ENCODE results near the gene IGF2. TPM values are rescaled to one million over a fixed set of nuclear protein-coding genes. Genes with fewer than 3 reads are reported as not detected.
A peak's percentile ranks its signal among the peaks of the same experiment; 100 is the strongest.

Gene IGF2
- total RNA-seq, 1 donor from 2014 or later = 711 TPM

DNA sequence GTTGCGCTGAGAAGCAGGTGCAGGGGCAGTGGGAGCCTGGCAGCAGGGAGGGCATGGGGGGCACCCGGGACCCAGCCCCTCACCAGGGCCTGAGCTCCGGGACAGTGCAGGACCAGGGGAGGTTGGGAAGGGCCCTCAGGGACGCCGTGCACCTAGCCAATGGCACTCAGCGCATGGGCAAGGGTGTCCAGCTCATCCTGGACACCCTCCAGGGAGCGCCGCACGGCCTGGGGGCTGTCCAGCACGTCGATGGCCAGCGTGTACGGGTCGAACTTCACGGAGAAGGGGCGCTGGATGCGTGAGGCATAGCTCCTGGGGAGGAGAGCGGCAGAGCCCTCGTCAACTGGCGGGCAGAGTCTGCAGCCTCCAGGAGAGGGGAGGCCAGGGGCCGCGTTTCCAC is 24.9 kb upstream of the IGF2 start:
- Histone ChIP-seq H3K9ac (ENCODE audit: low read depth in 1 of 3, low read length in 3 of 3) (no peak overlapping the region), H3K4me1 (ENCODE audit: control insufficient read depth in 3 of 3, insufficient read depth in 3 of 3, low read length in 3 of 3) (no peaks in the 10 kb centered on the region), H3K27me3 (ENCODE audit: control insufficient read depth in 3 of 3, insufficient read depth in 3 of 3, low read length in 3 of 3) (peaks cover 29 to 63% (median 63%) of the 10 kb centered on the region in 3 donors), H3K27ac (ENCODE audit: low read depth, low read length) (no peak overlapping the region), H3K36me3 (ENCODE audit: control insufficient read depth in 3 of 3, insufficient read depth in 3 of 3, low read length in 3 of 3) (no peaks in the 10 kb centered on the region), H3K9me3 (ENCODE audit: control insufficient read depth in 3 of 3, low read length in 3 of 3) (no peaks in the 10 kb centered on the region), H3K4me3 (ENCODE audit: low read length in 3 of 3) (no peak overlapping the region)

DNA sequence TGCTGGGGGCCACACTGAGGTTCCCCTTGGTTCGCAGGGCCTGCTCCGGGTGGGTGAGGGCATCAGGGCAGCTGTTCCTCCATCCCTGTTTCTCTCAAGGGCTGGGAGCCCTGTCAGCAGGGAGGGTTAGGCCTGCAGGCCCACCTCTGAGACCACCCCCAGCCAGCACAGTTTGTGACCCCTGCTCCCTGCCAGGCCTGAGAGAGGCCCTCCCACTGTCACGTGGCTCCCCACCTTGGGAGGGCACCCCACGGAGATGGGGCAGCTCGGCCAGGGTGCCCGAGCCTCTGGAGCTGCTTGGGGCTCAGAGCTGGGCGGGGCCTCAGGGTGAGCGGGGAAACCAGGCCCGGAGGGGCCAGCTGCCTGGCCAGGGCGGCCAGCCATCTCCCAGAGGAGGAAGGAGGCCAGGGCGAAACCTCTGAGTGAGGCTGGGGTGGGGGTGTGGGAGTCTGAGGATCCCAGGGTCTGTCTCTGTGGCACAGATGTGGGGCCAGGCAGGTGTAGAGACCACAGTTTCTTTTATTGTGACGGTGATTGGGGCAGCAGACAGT is 24.3 kb upstream of the IGF2 start:
- H3K36me3 ChIP-seq (ENCODE audit: control insufficient read depth in 3 of 3, insufficient read depth in 3 of 3, low read length in 3 of 3) = no peaks in the 10 kb centered on the region
- H3K4me3 ChIP-seq (ENCODE audit: low read length in 3 of 3) = no peak overlapping the region
- peaks cover 29 to 59% (median 58%) of the 10 kb centered on the region in 3 donors for H3K27me3 ChIP-seq (ENCODE audit: control insufficient read depth in 3 of 3, insufficient read depth in 3 of 3, low read length in 3 of 3)
- H3K27ac ChIP-seq (ENCODE audit: low read depth, low read length) = no peak overlapping the region
- H3K9me3 ChIP-seq (ENCODE audit: control insufficient read depth in 3 of 3, low read length in 3 of 3) = no peaks in the 10 kb centered on the region
- no peaks in the 10 kb centered on the region for H3K4me1 ChIP-seq (ENCODE audit: control insufficient read depth in 3 of 3, insufficient read depth in 3 of 3, low read length in 3 of 3)
- H3K9ac ChIP-seq (ENCODE audit: low read depth in 1 of 3, low read length in 3 of 3) = no peak overlapping the region

DNA sequence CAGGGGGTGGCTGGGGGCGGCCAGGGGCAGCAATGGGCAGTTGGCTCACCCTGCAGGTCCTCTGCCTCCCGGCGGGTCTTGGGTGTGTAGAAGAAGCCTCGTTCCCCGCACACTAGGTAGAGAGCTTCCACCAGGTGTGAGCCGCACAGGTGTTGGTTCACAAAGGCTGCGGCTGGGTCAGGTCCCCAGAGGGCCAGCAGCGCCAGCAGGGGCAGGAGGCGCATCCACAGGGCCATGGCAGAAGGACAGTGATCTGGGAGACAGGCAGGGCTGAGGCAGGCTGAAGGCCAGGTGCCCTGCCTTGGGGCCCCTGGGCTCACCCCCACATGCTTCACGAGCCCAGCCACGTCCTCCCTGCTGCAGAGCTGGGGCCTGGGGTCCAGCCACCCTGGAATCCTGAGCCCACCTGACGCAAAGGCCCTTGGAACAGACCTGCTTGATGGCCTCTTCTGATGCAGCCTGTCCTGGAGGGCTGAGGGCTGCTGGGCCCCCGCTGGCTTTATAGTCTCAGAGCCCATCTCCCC is 21.6 kb upstream of the IGF2 start, which contains the start of gene INS:
Gene INS (minus strand): TSS at position 474 of the 524 bp plus-strand sequence. CDS start 238 bp downstream, at position 236.
- Histone ChIP-seq H3K4me3 (ENCODE audit: low read length in 3 of 3) (no peak within 1 kb of the TSS), H3K27ac (ENCODE audit: low read depth, low read length) (no peak within 1 kb of the TSS), H3K9ac (ENCODE audit: low read depth in 1 of 3, low read length in 3 of 3) (no peak within 1 kb of the TSS), H3K4me1 (ENCODE audit: control insufficient read depth in 3 of 3, insufficient read depth in 3 of 3, low read length in 3 of 3) (peaks cover 3 to 10% (median 5%) of the 10 kb centered on the region in 3 donors), H3K9me3 (ENCODE audit: control insufficient read depth in 3 of 3, low read length in 3 of 3) (no peaks in the 10 kb centered on the region), H3K27me3 (ENCODE audit: control insufficient read depth in 3 of 3, insufficient read depth in 3 of 3, low read length in 3 of 3) (peaks cover 9 to 53% (median 39%) of the 10 kb centered on the region in 3 donors), H3K36me3 (ENCODE audit: control insufficient read depth in 3 of 3, insufficient read depth in 3 of 3, low read length in 3 of 3) (no peaks in the 10 kb centered on the region)

DNA sequence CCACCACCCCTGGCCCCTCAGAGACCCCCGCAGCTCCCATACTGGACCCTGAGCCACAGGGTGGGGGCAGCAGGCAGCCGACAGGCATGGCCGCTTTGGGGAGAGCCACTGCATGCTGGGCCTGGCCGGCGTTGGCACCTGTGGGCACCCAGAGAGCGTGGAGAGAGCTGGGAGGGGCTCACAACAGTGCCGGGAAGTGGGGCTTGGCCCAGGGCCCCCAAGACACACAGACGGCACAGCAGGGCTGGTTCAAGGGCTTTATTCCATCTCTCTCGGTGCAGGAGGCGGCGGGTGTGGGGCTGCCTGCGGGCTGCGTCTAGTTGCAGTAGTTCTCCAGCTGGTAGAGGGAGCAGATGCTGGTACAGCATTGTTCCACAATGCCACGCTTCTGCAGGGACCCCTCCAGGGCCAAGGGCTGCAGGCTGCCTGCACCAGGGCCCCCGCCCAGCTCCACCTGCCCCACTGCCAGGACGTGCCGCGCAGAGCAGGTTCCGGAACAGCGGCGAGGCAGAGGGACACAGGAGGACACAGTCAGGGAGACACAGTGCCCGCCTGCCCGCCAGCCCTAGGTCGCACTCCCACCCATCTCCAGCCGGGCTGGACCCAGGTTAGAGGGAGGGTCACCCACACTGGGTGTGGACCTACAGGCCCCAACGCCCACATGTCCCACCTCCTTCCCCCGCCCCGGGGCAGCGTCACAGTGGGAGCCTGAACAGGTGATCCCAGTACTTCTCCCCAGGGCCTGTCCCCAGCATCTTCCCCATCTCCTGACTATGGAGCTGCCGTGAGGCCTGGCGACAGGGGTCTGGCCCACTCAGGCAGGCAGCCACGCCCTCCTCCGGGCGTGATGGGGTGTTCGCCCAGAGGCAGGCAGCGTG is 20.6 kb upstream of the IGF2 start:
- Histone ChIP-seq H3K4me1 (ENCODE audit: control insufficient read depth in 3 of 3, insufficient read depth in 3 of 3, low read length in 3 of 3) (peaks cover 3 to 10% (median 5%) of the 10 kb centered on the region in 3 donors), H3K4me3 (ENCODE audit: low read length in 3 of 3) (no peak overlapping the region), H3K9me3 (ENCODE audit: control insufficient read depth in 3 of 3, low read length in 3 of 3) (no peaks in the 10 kb centered on the region), H3K9ac (ENCODE audit: low read depth in 1 of 3, low read length in 3 of 3) (no peak overlapping the region), H3K36me3 (ENCODE audit: control insufficient read depth in 3 of 3, insufficient read depth in 3 of 3, low read length in 3 of 3) (no peaks in the 10 kb centered on the region), H3K27ac (ENCODE audit: low read depth, low read length) (no peak overlapping the region), H3K27me3 (ENCODE audit: control insufficient read depth in 3 of 3, insufficient read depth in 3 of 3, low read length in 3 of 3) (peaks cover 0 to 43% (median 30%) of the 10 kb centered on the region in 3 donors)

DNA sequence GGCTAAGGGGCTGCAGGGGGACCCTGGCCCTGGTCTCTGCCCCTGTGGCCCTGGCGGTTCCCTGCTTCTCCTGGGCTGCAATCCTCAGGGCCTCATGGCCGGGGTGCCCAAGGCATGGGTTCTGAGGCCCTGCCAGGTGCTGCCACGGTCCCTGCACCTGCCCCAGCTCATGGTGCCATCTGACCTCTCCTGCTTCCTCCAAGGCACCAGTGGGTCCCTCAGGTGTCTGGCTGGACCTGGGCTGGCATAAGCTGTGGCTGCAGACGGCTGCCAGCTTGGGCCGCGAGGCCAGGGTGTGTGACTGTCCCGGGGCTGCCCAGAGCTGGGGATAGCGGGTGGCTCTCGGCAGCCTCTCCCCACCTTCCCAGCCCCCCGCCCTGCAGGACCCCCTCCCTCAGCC is 19.8 kb upstream of the IGF2 start:
- H3K9me3 ChIP-seq (ENCODE audit: control insufficient read depth in 3 of 3, low read length in 3 of 3) = no peaks in the 10 kb centered on the region
- H3K9ac ChIP-seq (ENCODE audit: low read depth in 1 of 3, low read length in 3 of 3) = no peak overlapping the region
- no peak overlapping the region for H3K27ac ChIP-seq (ENCODE audit: low read depth, low read length)
- H3K4me3 ChIP-seq (ENCODE audit: low read length in 3 of 3) = no peak overlapping the region
- H3K36me3 ChIP-seq (ENCODE audit: control insufficient read depth in 3 of 3, insufficient read depth in 3 of 3, low read length in 3 of 3) = no peaks in the 10 kb centered on the region
- H3K4me1 ChIP-seq (ENCODE audit: control insufficient read depth in 3 of 3, insufficient read depth in 3 of 3, low read length in 3 of 3) = peaks cover 3 to 10% (median 5%) of the 10 kb centered on the region in 3 donors
- peaks cover 0 to 39% (median 23%) of the 10 kb centered on the region in 3 donors for H3K27me3 ChIP-seq (ENCODE audit: control insufficient read depth in 3 of 3, insufficient read depth in 3 of 3, low read length in 3 of 3)

DNA sequence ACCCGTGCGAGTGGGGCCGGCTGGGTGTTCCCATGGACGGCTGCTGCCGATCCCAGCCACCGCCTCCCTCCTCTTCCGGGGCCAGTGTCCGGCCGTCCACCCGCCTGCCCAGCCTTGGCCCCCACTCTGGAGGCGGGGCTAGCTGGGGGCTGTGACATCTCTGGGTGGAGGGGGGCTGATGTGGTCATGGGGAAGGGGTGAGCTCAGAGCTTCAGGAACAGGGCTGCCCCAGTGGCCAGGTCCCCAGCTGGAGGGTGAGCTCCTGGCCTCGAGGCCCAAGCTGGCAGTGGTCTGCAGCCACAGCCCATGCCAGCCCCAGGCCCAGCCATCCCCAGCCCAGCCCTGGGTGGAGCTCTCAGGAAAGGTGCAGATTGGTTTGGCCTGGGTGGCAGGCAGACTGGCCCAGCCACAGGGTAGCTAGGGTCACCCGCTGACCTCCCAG is 19.1 kb upstream of the IGF2 start:
- Histone ChIP-seq H3K9me3 (ENCODE audit: control insufficient read depth in 3 of 3, low read length in 3 of 3) (no peaks in the 10 kb centered on the region), H3K4me1 (ENCODE audit: control insufficient read depth in 3 of 3, insufficient read depth in 3 of 3, low read length in 3 of 3) (peaks cover 3 to 10% (median 5%) of the 10 kb centered on the region in 3 donors), H3K36me3 (ENCODE audit: control insufficient read depth in 3 of 3, insufficient read depth in 3 of 3, low read length in 3 of 3) (no peaks in the 10 kb centered on the region), H3K4me3 (ENCODE audit: low read length in 3 of 3) (no peak overlapping the region), H3K27ac (ENCODE audit: low read depth, low read length) (no peak overlapping the region), H3K9ac (ENCODE audit: low read depth in 1 of 3, low read length in 3 of 3) (no peak overlapping the region), H3K27me3 (ENCODE audit: control insufficient read depth in 3 of 3, insufficient read depth in 3 of 3, low read length in 3 of 3) (peaks cover 0 to 39% (median 17%) of the 10 kb centered on the region in 3 donors)

DNA sequence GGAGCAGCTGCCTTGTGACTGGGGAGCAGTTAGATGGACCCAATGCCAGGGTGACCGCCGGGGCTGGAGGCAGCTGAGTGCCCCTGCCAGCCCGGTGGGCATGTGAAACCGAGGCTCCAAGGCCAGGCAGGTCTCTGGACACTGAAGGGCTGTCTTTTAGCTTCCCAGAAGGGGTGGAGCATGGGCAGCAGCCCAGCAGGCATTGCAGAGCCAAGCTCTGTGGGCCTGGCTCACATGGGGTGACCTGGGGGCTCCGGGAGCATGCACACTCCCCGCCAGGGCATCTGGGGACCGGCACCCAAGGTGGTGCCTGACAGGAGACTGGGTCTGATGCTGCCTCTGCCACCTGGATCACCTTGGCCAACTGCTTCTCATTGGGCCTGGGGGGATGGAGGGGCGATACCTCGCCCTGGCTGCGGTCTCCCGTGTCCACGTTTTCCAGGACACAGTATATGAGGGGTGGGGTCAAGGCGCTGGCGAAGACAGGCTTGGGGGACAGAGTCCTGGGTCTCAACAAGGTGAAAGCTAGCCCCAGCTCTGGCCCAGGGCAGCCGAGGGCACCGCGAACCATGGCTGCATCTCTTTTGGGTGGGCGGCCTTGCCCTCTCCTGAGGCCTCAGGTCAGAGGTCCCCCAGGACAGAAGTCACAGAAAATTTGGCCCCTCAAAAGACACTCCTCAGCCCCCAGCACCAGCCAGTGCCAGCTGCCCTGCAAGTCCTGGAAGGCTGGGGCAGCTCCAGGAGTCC is 18.3 kb upstream of the IGF2 start:
- Histone ChIP-seq H3K9me3 (ENCODE audit: control insufficient read depth in 3 of 3, low read length in 3 of 3) (no peaks in the 10 kb centered on the region), H3K27ac (ENCODE audit: low read depth, low read length) (no peak overlapping the region), H3K4me3 (ENCODE audit: low read length in 3 of 3) (no peak overlapping the region), H3K27me3 (ENCODE audit: control insufficient read depth in 3 of 3, insufficient read depth in 3 of 3, low read length in 3 of 3) (peaks cover 0 to 33% (median 10%) of the 10 kb centered on the region in 3 donors), H3K36me3 (ENCODE audit: control insufficient read depth in 3 of 3, insufficient read depth in 3 of 3, low read length in 3 of 3) (no peaks in the 10 kb centered on the region), H3K9ac (ENCODE audit: low read depth in 1 of 3, low read length in 3 of 3) (no peak overlapping the region), H3K4me1 (ENCODE audit: control insufficient read depth in 3 of 3, insufficient read depth in 3 of 3, low read length in 3 of 3) (peaks cover 3 to 10% (median 5%) of the 10 kb centered on the region in 3 donors)

DNA sequence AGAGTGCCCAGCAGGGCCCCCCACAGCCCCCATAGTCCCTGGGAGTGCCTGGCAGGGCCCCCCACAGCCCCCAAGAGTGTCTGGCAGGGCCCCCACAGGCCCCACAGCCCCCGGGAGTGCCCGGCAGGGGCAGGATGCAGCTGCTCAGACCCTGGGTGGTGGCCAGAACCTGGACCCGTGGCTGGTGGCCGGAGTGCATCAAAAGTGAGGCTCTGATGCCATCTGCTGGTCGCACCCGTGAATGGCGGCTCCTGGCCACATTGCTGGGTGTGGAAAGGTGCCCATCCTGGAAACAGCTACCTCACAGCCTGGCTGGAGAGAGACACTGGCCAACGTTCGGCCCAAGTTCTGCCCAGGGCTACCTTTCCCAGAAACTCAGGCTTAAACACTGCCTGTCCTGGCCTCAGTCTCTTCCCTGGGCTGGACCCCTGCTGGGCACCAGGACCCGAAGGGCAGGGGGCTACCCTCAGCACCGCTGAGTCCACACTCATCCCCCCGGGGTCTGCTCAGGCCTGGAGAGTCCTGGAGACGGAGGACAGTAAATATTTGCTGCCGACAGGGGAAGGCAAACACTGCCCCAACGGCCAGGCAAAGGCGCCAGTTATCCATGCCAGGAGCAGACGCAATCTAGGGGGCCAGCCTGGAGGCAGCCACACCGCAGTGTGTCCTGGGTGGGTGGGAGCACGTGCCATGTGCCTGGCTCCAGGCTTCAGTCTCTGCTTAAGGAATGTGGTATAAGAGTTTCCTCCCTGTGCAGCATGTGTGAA is 17.4 kb upstream of the IGF2 start:
- Histone ChIP-seq H3K27ac (ENCODE audit: low read depth, low read length) (no peak overlapping the region), H3K27me3 (ENCODE audit: control insufficient read depth in 3 of 3, insufficient read depth in 3 of 3, low read length in 3 of 3) (peaks cover 0 to 31% (median 3%) of the 10 kb centered on the region in 3 donors)

DNA sequence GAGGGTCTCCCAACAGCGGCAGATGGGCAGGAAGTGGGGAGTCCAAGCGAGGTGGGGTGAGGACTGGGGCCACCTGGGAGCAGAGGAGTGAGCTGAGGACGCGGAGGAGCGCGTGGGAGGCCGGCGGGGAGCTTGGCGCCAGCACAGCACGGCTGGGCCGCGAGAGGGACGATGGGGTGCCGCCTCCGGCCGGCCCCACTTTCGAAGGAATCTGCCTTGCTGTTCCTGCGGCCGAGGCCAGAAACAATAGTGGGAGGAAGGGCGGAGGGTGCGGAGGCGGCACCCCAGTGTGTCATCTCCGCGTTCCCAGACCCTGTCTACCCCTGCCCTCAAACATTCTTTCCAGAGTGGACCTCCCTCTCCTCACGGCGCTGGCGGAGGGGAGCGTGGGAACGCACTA is 16.3 kb upstream of the IGF2 start:
- H3K27me3 ChIP-seq (ENCODE audit: control insufficient read depth in 3 of 3, insufficient read depth in 3 of 3, low read length in 3 of 3) = peaks cover 0 to 33% (median 10%) of the 10 kb centered on the region in 3 donors
- H3K4me1 ChIP-seq (ENCODE audit: control insufficient read depth in 3 of 3, insufficient read depth in 3 of 3, low read length in 3 of 3) = peaks cover 15 to 24% (median 17%) of the 10 kb centered on the region in 3 donors
- no peak overlapping the region for H3K9ac ChIP-seq (ENCODE audit: low read depth in 1 of 3, low read length in 3 of 3)
- H3K27ac ChIP-seq (ENCODE audit: low read depth, low read length) = no peak overlapping the region
- H3K36me3 ChIP-seq (ENCODE audit: control insufficient read depth in 3 of 3, insufficient read depth in 3 of 3, low read length in 3 of 3) = no peaks in the 10 kb centered on the region
- no peaks in the 10 kb centered on the region for H3K9me3 ChIP-seq (ENCODE audit: control insufficient read depth in 3 of 3, low read length in 3 of 3)
- no peak overlapping the region for H3K4me3 ChIP-seq (ENCODE audit: low read length in 3 of 3)

More for the DNA sequence above, 17.4 kb upstream of the IGF2 start:
- peaks cover 6 to 13% (median 9%) of the 10 kb centered on the region in 3 donors for H3K4me1 ChIP-seq (ENCODE audit: control insufficient read depth in 3 of 3, insufficient read depth in 3 of 3, low read length in 3 of 3)
- peak overlapping the region in 1 of 3 donors; percentile 25 for H3K9ac ChIP-seq (ENCODE audit: low read depth in 1 of 3, low read length in 3 of 3)
- no peak overlapping the region for H3K4me3 ChIP-seq (ENCODE audit: low read length in 3 of 3)
- no peaks in the 10 kb centered on the region for H3K9me3 ChIP-seq (ENCODE audit: control insufficient read depth in 3 of 3, low read length in 3 of 3)
- no peaks in the 10 kb centered on the region for H3K36me3 ChIP-seq (ENCODE audit: control insufficient read depth in 3 of 3, insufficient read depth in 3 of 3, low read length in 3 of 3)
